Measurements from ENCODE around the gene ZNF213.

ZNF213 gene

GRCh38 chr16:3092501-3092941 is 42.3 kb upstream of the ZNF213 start:
- 91 to 97% methylated on average over 19 to 20 of the region's 20 CpGs for WGBS, 2 experiments (ENCODE audit: insufficient coverage in 2 of 2)
- peaks cover 3% of the 10 kb centered on the region for H3K4me1 ChIP-seq (ENCODE audit: control insufficient read depth, insufficient read depth, low read length, poor library complexity, severe bottlenecking)
- H3K27ac ChIP-seq (ENCODE audit: low read depth, low read length, severe bottlenecking) = no peak overlapping the region
- no peaks in the 10 kb centered on the region for H3K36me3 ChIP-seq (ENCODE audit: control insufficient read depth, insufficient read depth, low read length)
- H3K4me3 ChIP-seq (ENCODE audit: extremely low read depth, insufficient read depth, low read length, poor library complexity, severe bottlenecking) = no peak overlapping the region
- no peaks in the 10 kb centered on the region for H3K9me3 ChIP-seq (ENCODE audit: control insufficient read depth, low read length)

- Histone ChIP-seq H3K27ac (ENCODE audit: low read depth, low read length, severe bottlenecking) (no peak overlapping the region), H3K4me3 (ENCODE audit: extremely low read depth, insufficient read depth, low read length, poor library complexity, severe bottlenecking) (no peak overlapping the region), H3K9me3 (ENCODE audit: control insufficient read depth, low read length) (no peaks in the 10 kb centered on the region), H3K36me3 (ENCODE audit: control insufficient read depth, insufficient read depth, low read length) (no peaks in the 10 kb centered on the region), H3K4me1 (ENCODE audit: control insufficient read depth, insufficient read depth, low read length, poor library complexity, severe bottlenecking) (peaks cover 5% of the 10 kb centered on the region)
- 87 to 93% methylated on average over 15 to 22 of the region's 22 CpGs for WGBS, 2 experiments (ENCODE audit: insufficient coverage in 2 of 2)
These were observed 40.4 kb upstream of the ZNF213 start for GRCh38 chr16:3094289-3095027.

GRCh38 chr16:3095869-3096268 is 39.0 kb upstream of the ZNF213 start:
- H3K4me3 ChIP-seq (ENCODE audit: extremely low read depth, insufficient read depth, low read length, poor library complexity, severe bottlenecking) = no peak overlapping the region
- WGBS, 2 experiments (ENCODE audit: insufficient coverage in 2 of 2) = 80% methylated on average over 2 of the region's 4 CpGs; no CpG with 5 or more reads in 1 of the 2 experiments

GRCh38 chr16:3096362-3096761 is 38.5 kb upstream of the ZNF213 start:
- 87 to 100% methylated on average over 6 of the region's 6 CpGs for whole genome bisulfite sequencing, 2 experiments (ENCODE audit: insufficient coverage in 2 of 2)
- H3K9me3 ChIP-seq (ENCODE audit: control insufficient read depth, low read length) = no peaks in the 10 kb centered on the region
- no peak overlapping the region for H3K4me3 ChIP-seq (ENCODE audit: extremely low read depth, insufficient read depth, low read length, poor library complexity, severe bottlenecking)
- H3K36me3 ChIP-seq (ENCODE audit: control insufficient read depth, insufficient read depth, low read length) = no peaks in the 10 kb centered on the region
- H3K27ac ChIP-seq (ENCODE audit: low read depth, low read length, severe bottlenecking) = no peak overlapping the region
- H3K4me1 ChIP-seq (ENCODE audit: control insufficient read depth, insufficient read depth, low read length, poor library complexity, severe bottlenecking) = peaks cover 5% of the 10 kb centered on the region

More at GRCh38 chr16:3095869-3096268, 39.0 kb upstream of the ZNF213 start:
- Histone ChIP-seq H3K9me3 (ENCODE audit: control insufficient read depth, low read length) (no peaks in the 10 kb centered on the region), H3K4me1 (ENCODE audit: control insufficient read depth, insufficient read depth, low read length, poor library complexity, severe bottlenecking) (peaks cover 5% of the 10 kb centered on the region), H3K36me3 (ENCODE audit: control insufficient read depth, insufficient read depth, low read length) (no peaks in the 10 kb centered on the region), H3K27ac (ENCODE audit: low read depth, low read length, severe bottlenecking) (no peak overlapping the region)

GRCh38 chr16:3097266-3097665 is 37.6 kb upstream of the ZNF213 start:
- Histone ChIP-seq H3K4me3 (ENCODE audit: extremely low read depth, insufficient read depth, low read length, poor library complexity, severe bottlenecking) (no peak overlapping the region), H3K4me1 (ENCODE audit: control insufficient read depth, insufficient read depth, low read length, poor library complexity, severe bottlenecking) (peaks cover 5% of the 10 kb centered on the region), H3K36me3 (ENCODE audit: control insufficient read depth, insufficient read depth, low read length) (no peaks in the 10 kb centered on the region), H3K9me3 (ENCODE audit: control insufficient read depth, low read length) (no peaks in the 10 kb centered on the region), H3K27ac (ENCODE audit: low read depth, low read length, severe bottlenecking) (no peak overlapping the region)
- WGBS, 2 experiments (ENCODE audit: insufficient coverage in 2 of 2) = 17 to 38% methylated on average over 1 to 4 of the region's 8 CpGs

- WGBS, 2 experiments (ENCODE audit: insufficient coverage in 2 of 2) = 10 to 20% methylated on average over 10 to 16 of the region's 21 CpGs
- H3K27ac ChIP-seq (ENCODE audit: low read depth, low read length, severe bottlenecking) = no peak within 1 kb of the TSS
- H3K9me3 ChIP-seq (ENCODE audit: control insufficient read depth, low read length) = no peaks in the 10 kb centered on the region
- H3K4me3 ChIP-seq (ENCODE audit: extremely low read depth, insufficient read depth, low read length, poor library complexity, severe bottlenecking) = peak within 1 kb of the TSS; percentile 24
- no peaks in the 10 kb centered on the region for H3K36me3 ChIP-seq (ENCODE audit: control insufficient read depth, insufficient read depth, low read length)
- peaks cover 5% of the 10 kb centered on the region for H3K4me1 ChIP-seq (ENCODE audit: control insufficient read depth, insufficient read depth, low read length, poor library complexity, severe bottlenecking)
These were observed 36.1 kb upstream of the ZNF213 start, which contains the start of gene ZSCAN10 for GRCh38 chr16:3098459-3099394. ZSCAN10 (minus strand) TSS chr16:3099294; CDS start chr16:3092937, 6,357 bp downstream.

GRCh38 chr16:3099395-3099731 is 35.5 kb upstream of the ZNF213 start:
- Histone ChIP-seq H3K4me3 (ENCODE audit: extremely low read depth, insufficient read depth, low read length, poor library complexity, severe bottlenecking) (peak overlapping the region; percentile 24), H3K36me3 (ENCODE audit: control insufficient read depth, insufficient read depth, low read length) (no peaks in the 10 kb centered on the region), H3K4me1 (ENCODE audit: control insufficient read depth, insufficient read depth, low read length, poor library complexity, severe bottlenecking) (peaks cover 5% of the 10 kb centered on the region), H3K27ac (ENCODE audit: low read depth, low read length, severe bottlenecking) (no peak overlapping the region), H3K9me3 (ENCODE audit: control insufficient read depth, low read length) (no peaks in the 10 kb centered on the region)
- 18 to 29% methylated on average over 2 to 3 of the region's 5 CpGs for WGBS, 2 experiments (ENCODE audit: insufficient coverage in 2 of 2)

GRCh38 chr16:3099732-3100499 is 34.9 kb upstream of the ZNF213 start:
- WGBS, 2 experiments (ENCODE audit: insufficient coverage in 2 of 2) = 4 to 6% methylated on average over 12 to 15 of the region's 39 CpGs
- H3K27ac ChIP-seq (ENCODE audit: low read depth, low read length, severe bottlenecking) = no peak overlapping the region
- no peaks in the 10 kb centered on the region for H3K9me3 ChIP-seq (ENCODE audit: control insufficient read depth, low read length)
- peak overlapping the region; percentile 24 for H3K4me3 ChIP-seq (ENCODE audit: extremely low read depth, insufficient read depth, low read length, poor library complexity, severe bottlenecking)
- H3K36me3 ChIP-seq (ENCODE audit: control insufficient read depth, insufficient read depth, low read length) = no peaks in the 10 kb centered on the region
- H3K4me1 ChIP-seq (ENCODE audit: control insufficient read depth, insufficient read depth, low read length, poor library complexity, severe bottlenecking) = peaks cover 5% of the 10 kb centered on the region

- Histone ChIP-seq H3K9me3 (ENCODE audit: control insufficient read depth, low read length) (no peaks in the 10 kb centered on the region), H3K4me1 (ENCODE audit: control insufficient read depth, insufficient read depth, low read length, poor library complexity, severe bottlenecking) (peaks cover 10% of the 10 kb centered on the region), H3K4me3 (ENCODE audit: extremely low read depth, insufficient read depth, low read length, poor library complexity, severe bottlenecking) (no peak overlapping the region), H3K36me3 (ENCODE audit: control insufficient read depth, insufficient read depth, low read length) (no peaks in the 10 kb centered on the region), H3K27ac (ENCODE audit: low read depth, low read length, severe bottlenecking) (no peak overlapping the region)
- 74 to 75% methylated on average over 20 to 22 of the region's 29 CpGs for WGBS, 2 experiments (ENCODE audit: insufficient coverage in 2 of 2)
These were observed 33.6 kb upstream of the ZNF213 start for GRCh38 chr16:3101018-3101840.

Measured in mesodermal cell (in vitro differentiated cells).